ENCODE results near the gene MCF2L.

DNA sequence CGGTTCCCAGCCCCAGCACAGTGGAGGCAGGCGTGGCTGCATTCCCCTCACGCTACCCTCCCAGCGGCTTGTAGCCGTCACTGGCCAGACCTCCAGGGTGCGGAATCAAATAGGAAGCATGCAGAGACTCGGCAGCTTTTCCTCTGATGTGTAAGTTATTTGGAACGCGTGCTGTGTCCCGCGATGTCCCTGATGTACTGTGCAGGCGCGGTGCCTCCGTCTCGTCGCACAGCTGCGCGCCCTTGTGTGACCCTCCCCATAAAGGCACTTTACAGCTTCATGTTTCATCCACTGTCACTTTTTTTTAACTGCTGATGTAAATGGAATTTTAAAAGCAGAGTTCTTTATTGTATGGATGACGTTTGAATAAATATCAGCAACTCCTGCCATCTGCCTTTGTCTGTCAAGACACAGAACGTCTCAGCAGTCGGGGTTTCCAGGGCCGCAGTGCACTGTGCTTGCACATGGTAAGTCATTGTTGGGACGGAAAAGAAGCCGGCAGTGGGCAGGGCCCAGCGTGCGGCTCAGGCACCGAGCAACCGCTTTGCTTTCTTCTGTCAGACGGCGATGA lies 129.2 kb downstream of the MCF2L start:
- TF ChIP-seq, protein P1, sequence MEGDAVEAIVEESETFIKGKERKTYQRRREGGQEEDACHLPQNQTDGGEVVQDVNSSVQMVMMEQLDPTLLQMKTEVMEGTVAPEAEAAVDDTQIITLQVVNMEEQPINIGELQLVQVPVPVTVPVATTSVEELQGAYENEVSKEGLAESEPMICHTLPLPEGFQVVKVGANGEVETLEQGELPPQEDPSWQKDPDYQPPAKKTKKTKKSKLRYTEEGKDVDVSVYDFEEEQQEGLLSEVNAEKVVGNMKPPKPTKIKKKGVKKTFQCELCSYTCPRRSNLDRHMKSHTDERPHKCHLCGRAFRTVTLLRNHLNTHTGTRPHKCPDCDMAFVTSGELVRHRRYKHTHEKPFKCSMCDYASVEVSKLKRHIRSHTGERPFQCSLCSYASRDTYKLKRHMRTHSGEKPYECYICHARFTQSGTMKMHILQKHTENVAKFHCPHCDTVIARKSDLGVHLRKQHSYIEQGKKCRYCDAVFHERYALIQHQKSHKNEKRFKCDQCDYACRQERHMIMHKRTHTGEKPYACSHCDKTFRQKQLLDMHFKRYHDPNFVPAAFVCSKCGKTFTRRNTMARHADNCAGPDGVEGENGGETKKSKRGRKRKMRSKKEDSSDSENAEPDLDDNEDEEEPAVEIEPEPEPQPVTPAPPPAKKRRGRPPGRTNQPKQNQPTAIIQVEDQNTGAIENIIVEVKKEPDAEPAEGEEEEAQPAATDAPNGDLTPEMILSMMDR (IDR thresholded peaks at IDR 0.05), result no peak
- TF ChIP-seq POLR2A (IDR thresholded peaks at IDR 0.05) (no peak), POLR2AphosphoS5 (IDR thresholded peaks at IDR 0.05) (no peak), EP300 (IDR thresholded peaks at IDR 0.05; ENCODE audit: low read depth) (no peak)

Measured in transverse colon (tissue), 4 donors.